GM21723 (cell line): Measurements from ENCODE around the gene RBPJL.

Source experiments
- ATAC-seq: cut with Tn5 transposase; IDR thresholded peaks from one replicate; pipeline ENCODE4 v1.9.1; 2021; ENCODE audit warnings: mild to moderate bottlenecking, moderate library complexity; ENCODE audit not compliant: unreplicated experiment

Gene RBPJL

GRCh38 chr20:45358282-45359068 is 51.8 kb downstream of the RBPJL start:
- ATAC-seq = no peak

- no peak for ATAC-seq
Observed at GRCh38 chr20:45359069-45359405, 52.4 kb downstream of the RBPJL start.

- no peak for ATAC-seq
Observed at GRCh38 chr20:45359406-45360148, 52.9 kb downstream of the RBPJL start.

- ATAC-seq = no peak
Observed at GRCh38 chr20:45361793-45362192, 55.2 kb downstream of the RBPJL start.

- ATAC-seq = peak; percentile 79
Observed at GRCh38 chr20:45362804-45363610, 56.4 kb downstream of the RBPJL start, which contains the start of gene SYS1. TSS of gene SYS1 (plus strand) at chr20:45363156. CDS start at chr20:45363532, 376 bp downstream.

- ATAC-seq = no peak
Observed at GRCh38 chr20:45363611-45364492, 57.2 kb downstream of the RBPJL start.

- ATAC-seq = no peak
Observed at GRCh38 chr20:45365444-45365970, 58.9 kb downstream of the RBPJL start.

- no peak for ATAC-seq
Observed at GRCh38 chr20:45366192-45366591, 59.6 kb downstream of the RBPJL start.

GRCh38 chr20:45366631-45367030 is 60.0 kb downstream of the RBPJL start:
- no peak for ATAC-seq

- ATAC-seq = no peak
Observed at GRCh38 chr20:45367126-45367525, 60.5 kb downstream of the RBPJL start.
